ENCODE measurements around the gene MED12. TPM values are rescaled to one million over a fixed set of nuclear protein-coding genes. Genes with fewer than 3 reads are reported as not detected.

The MED12 gene
- total and polyA plus RNA-seq, 2 donors (not counting 1 experiment from before 2014, with no cell fraction given): 34.1 to 123 TPM

GRCh38 chrX:71099736-71100135 is 18.7 kb upstream of the MED12 start:
- H3K9me3 ChIP-seq (ENCODE audit: control extremely low read depth in 1 of 3, control insufficient read depth in 2 of 3, insufficient read depth in 1 of 3, low read length in 2 of 3): no peaks in the 10 kb centered on the region
- H3K27me3 ChIP-seq (replicated peaks in 1 of 4; ENCODE audit: control extremely low read depth in 1 of 4, control insufficient read depth in 3 of 4, insufficient read depth in 4 of 4, low read length in 3 of 4): no peaks in the 10 kb centered on the region
- 100% methylated on average over 2 of the region's 4 CpGs for WGBS (ENCODE audit: insufficient coverage)
- Mint-ChIP-seq H3K4me1 (peaks cover 53% of the 10 kb centered on the region), H3K27ac (no peak overlapping the region), H3K27me3 (no peaks in the 10 kb centered on the region), H3K4me3 (no peak overlapping the region), H3K9me3 (ENCODE audit: insufficient read depth) (no peaks in the 10 kb centered on the region)
- H2AFZ ChIP-seq (ENCODE audit: insufficient read depth, low read depth, low read length, poor library complexity, severe bottlenecking): no peak overlapping the region
- TF ChIP-seq CTCF (IDR thresholded peaks at IDR 0.05) (no peak), EZH2 (IDR thresholded peaks at IDR 0.05; ENCODE audit: borderline replicate concordance, insufficient read depth, low read depth, low read length, poor library complexity, severe bottlenecking) (no peak)
- no peak overlapping the region for H3K27ac ChIP-seq (ENCODE audit: low read length in 2 of 2)
- POLR2A ChIA-PET: interaction anchor here (0.7 to 0.8 kb wide), 3 partner anchors 12 to 82 kb away, joined by 3 to 4 read pairs (median 3); partner anchors contain the start of gene IL2RG
- H3K4me2 ChIP-seq (replicated peaks; ENCODE audit: low read depth, low read length, poor library complexity, severe bottlenecking): no peak overlapping the region
- intact Hi-C loops (cut with micrococcal nuclease): loop anchor here (10.0 kb wide), 1 partner anchor 155 kb away; the partner anchor contains the start of gene ZMYM3
- no peaks in the 10 kb centered on the region for H3K36me3 ChIP-seq (replicated peaks in 1 of 2; ENCODE audit: control extremely low read depth in 1 of 2, control insufficient read depth in 1 of 2, extremely low read depth in 1 of 2, insufficient read depth in 2 of 2, low read length in 1 of 2)
- peaks cover 34 to 49% of the 10 kb centered on the region in 2 donors for H3K4me1 ChIP-seq (ENCODE audit: control insufficient read depth in 2 of 2, insufficient read depth in 2 of 2, low read length in 2 of 2)
- DNase-seq (no peak), ATAC-seq (ENCODE audit: low read depth) (no peak)
- CTCF ChIA-PET: interaction anchor here (1.2 to 5.2 kb wide), 4 partner anchors 12 to 77 kb away, joined by 3 to 78 read pairs (median 28); partner anchors contain the start of genes IL2RG and MED12
- peaks cover 13% of the 10 kb centered on the region for H3K79me2 ChIP-seq (ENCODE audit: control insufficient read depth, insufficient read depth, low read length)
- H3K9ac ChIP-seq (ENCODE audit: low read length): no peak overlapping the region
- H3K4me3 ChIP-seq (ENCODE audit: control extremely low read depth in 1 of 5, extremely low read depth in 1 of 5, insufficient read depth in 1 of 5, low read depth in 2 of 5, low read length in 4 of 5): no peak overlapping the region
- no peaks in the 10 kb centered on the region for H4K20me1 ChIP-seq (ENCODE audit: control insufficient read depth, insufficient read depth, low read length, poor library complexity, severe bottlenecking)

Measured in B cell (primary cell).